Esophagus muscularis mucosa (tissue), 4 donors: Measurements from ENCODE around the gene SETD1A. TPM values are rescaled to one million over a fixed set of nuclear protein-coding genes. Genes with fewer than 3 reads are reported as not detected.

Source experiments
- DNase-seq: peaks from one replicate; pipeline ENCODE4 v3.0.0-alpha.2; 2017; ENCODE audit errors: extremely low spot score
- H3K27ac ChIP-seq, 4 donors: fragments of 200-600 bp; sonication (generic); replicated peaks in 1 of 4; 1 replicate in 3 of 4; 2 replicates in 1 of 4; pipeline ENCODE4 v1.5.1; 2016 to 2019; ENCODE audit warnings: mild to moderate bottlenecking in 1 of 4
- H3K27me3 ChIP-seq, 4 donors: fragments of 200-600 bp; sonication (generic); one replicate each; pipeline versions ENCODE4 v1.5.1 to v1.6.0; 2016 to 2019
- H3K36me3 ChIP-seq, 4 donors: fragments of 200-600 bp; sonication (generic); one replicate each; pipeline ENCODE4 v1.5.1; 2016 to 2019
- H3K4me1 ChIP-seq, 4 donors: fragments of 200-600 bp; sonication (generic); one replicate each; pipeline ENCODE4 v1.5.1; 2016 to 2019
- H3K4me3 ChIP-seq, 4 donors: fragments of 200-600 bp; sonication (generic); 1 replicate in 2 of 4; 2 replicates in 2 of 4; pipeline ENCODE4 v1.5.1; 2016 to 2019; ENCODE audit warnings: mild to moderate bottlenecking in 4 of 4, moderate library complexity in 1 of 4
- H3K9me3 ChIP-seq, 4 donors: fragments of 200-600 bp; sonication (generic); 1 replicate in 3 of 4; 2 replicates in 1 of 4; pipeline ENCODE4 v1.5.1; 2016 to 2019
- CTCF ChIP-seq, 3 experiments: fragments of 200-600 bp in 2 of 3; fragments of 450-650 bp in 1 of 3; sonication (generic) in 2 of 3; IDR thresholded peaks; one replicate each; pipeline ENCODE4 v1.5.1; 2017 to 2019; ENCODE audit warnings: antibody characterized with exemption in 3 of 3, mild to moderate bottlenecking in 2 of 3, moderate library complexity in 1 of 3
- EP300 ChIP-seq: sonication (generic); formaldehyde crosslinking; IDR thresholded peaks from one replicate; pipeline ENCODE4 v1.6.1; 2017; ENCODE audit warnings: antibody characterized with exemption
- POLR2A ChIP-seq: fragments of 450-650 bp; IDR thresholded peaks from one replicate; pipeline ENCODE4 v1.6.1; 2017; ENCODE audit warnings: antibody characterized with exemption, moderate library complexity, mild to moderate bottlenecking, low read depth
- POLR2AphosphoS5 ChIP-seq, 2 donors: sonication (generic); formaldehyde crosslinking; IDR thresholded peaks; one replicate each; pipeline ENCODE4 v1.6.1; 2017; ENCODE audit warnings: antibody characterized with exemption in 2 of 2
- WGBS: methylation state at CpG from one replicate; pipeline ENCODE4 v1.1.5; 2018; 5-methylcytosine and 5-hydroxymethylcytosine counted together
- intact Hi-C: fragments of 100-400 bp; cut with DNase I; formaldehyde crosslinking; loops from one replicate; pipeline ENCODE4 v1.15.1; 2023
- total RNA-seq, 4 donors: library from RNA; depleted of rRNA; stranded (reverse); fragments of >200 nt; gene quantifications; one replicate each; pipeline versions ENCODE4 v1.1.0 to v1.2.1, GENCODE V29; 2016

Gene SETD1A
- total RNA-seq, 4 donors from 2014 or later, result 7.1 to 25.4 (median 9.9) TPM

- Histone ChIP-seq H3K36me3 (peaks cover 83 to 100% (median 100%) of the 10 kb centered on the region in 4 donors), H3K27me3 (no peaks in the 10 kb centered on the region), H3K4me3 (no peak overlapping the region), H3K9me3 (no peaks in the 10 kb centered on the region), H3K4me1 (peaks cover 0 to 3% (median 0%) of the 10 kb centered on the region in 4 donors), H3K27ac (no peak overlapping the region)
- 94% methylated on average over 13 of the region's 14 CpGs for whole genome bisulfite sequencing
- TF ChIP-seq EP300, result no peak
- intact Hi-C loops, result no loop called here
- no peak for DNase-seq
These were observed 13.7 kb downstream of the SETD1A start for GRCh38 chr16:30971298-30971697.

- 78% methylated on average over 7 of the region's 7 CpGs for WGBS
- no peak for TF ChIP-seq POLR2AphosphoS5 (IDR thresholded peaks at IDR 0.05)
- TF ChIP-seq EP300, result no peak
- no peak for TF ChIP-seq CTCF (IDR thresholded peaks at IDR 0.05)
- Histone ChIP-seq H3K4me1 (no peaks in the 10 kb centered on the region), H3K36me3 (peaks cover 84 to 100% (median 100%) of the 10 kb centered on the region in 4 donors), H3K4me3 (no peak overlapping the region), H3K9me3 (no peaks in the 10 kb centered on the region), H3K27me3 (no peaks in the 10 kb centered on the region), H3K27ac (no peak overlapping the region)
- DNase-seq, result no peak
- intact Hi-C loops, result no loop called here
These were observed 15.3 kb downstream of the SETD1A start for GRCh38 chr16:30972872-30973271.

GRCh38 chr16:30974348-30974747 is 16.8 kb downstream of the SETD1A start:
- intact Hi-C loops, result no loop called here
- no peak overlapping the region for H3K27ac ChIP-seq
- peaks cover 75 to 100% (median 98%) of the 10 kb centered on the region in 4 donors for H3K36me3 ChIP-seq
- DNase-seq, result no peak
- H3K4me1 ChIP-seq, result no peaks in the 10 kb centered on the region
- WGBS, result 96% methylated on average over 6 of the region's 6 CpGs
- no peaks in the 10 kb centered on the region for H3K27me3 ChIP-seq
- no peak for TF ChIP-seq EP300
- TF ChIP-seq POLR2A, result no peak
- no peak for TF ChIP-seq POLR2AphosphoS5 (IDR thresholded peaks at IDR 0.05)
- TF ChIP-seq CTCF (IDR thresholded peaks at IDR 0.05), result no peak
- H3K9me3 ChIP-seq, result no peaks in the 10 kb centered on the region
- no peak overlapping the region for H3K4me3 ChIP-seq

GRCh38 chr16:30976486-30976885 is 18.9 kb downstream of the SETD1A start:
- Histone ChIP-seq H3K9me3 (no peaks in the 10 kb centered on the region), H3K36me3 (peaks cover 74 to 100% (median 98%) of the 10 kb centered on the region in 4 donors), H3K27ac (no peak overlapping the region), H3K4me1 (no peaks in the 10 kb centered on the region), H3K4me3 (no peak overlapping the region), H3K27me3 (no peaks in the 10 kb centered on the region)
- DNase-seq, result no peak
- intact Hi-C loops, result no loop called here
- 86% methylated on average over 4 of the region's 4 CpGs for WGBS
- no peak for TF ChIP-seq EP300
- no peak for TF ChIP-seq POLR2AphosphoS5 (IDR thresholded peaks at IDR 0.05)

- Histone ChIP-seq H3K27ac (no peak overlapping the region), H3K36me3 (peaks cover 64 to 100% (median 98%) of the 10 kb centered on the region in 4 donors), H3K9me3 (no peaks in the 10 kb centered on the region), H3K27me3 (no peaks in the 10 kb centered on the region), H3K4me3 (no peak overlapping the region), H3K4me1 (no peaks in the 10 kb centered on the region)
- intact Hi-C loops, result no loop called here
- 75% methylated on average over 15 of the region's 17 CpGs for WGBS
- DNase-seq, result no peak
- TF ChIP-seq POLR2A, result no peak
- TF ChIP-seq POLR2AphosphoS5 (IDR thresholded peaks at IDR 0.05), result no peak
- no peak for TF ChIP-seq EP300
- no peak for TF ChIP-seq CTCF (IDR thresholded peaks at IDR 0.05)
These were observed 19.9 kb downstream of the SETD1A start for GRCh38 chr16:30977502-30977901.
